A549 treated with GW870086 at 1 μM for 4 hours (cell line): Measurements from ENCODE around the gene MEAK7. TPM values are rescaled to one million over a fixed set of nuclear protein-coding genes. Genes with fewer than 3 reads are reported as not detected.

Experiments used
- total RNA-seq: library from RNA; stranded (reverse); fragments of 200-300 nt; extraction: Qiagen RNA extraction; gene quantifications from 5 replicates; pipeline ENCODE4 v1.2.3, GENCODE V29; 2022; ENCODE audit warnings: low read depth

Gene MEAK7
- total RNA-seq, result 45.6 to 61.1 TPM (median 56.8 TPM) in 5 replicates

GRCh38 chr16:84504420-84505248, at the start of gene MEAK7:
Gene MEAK7, minus strand, starts transcription at chr16:84504659. Its CDS starts 6,573 bp downstream, at chr16:84498086.

Other genes with a start within 250 kb of the MEAK7 start
- 0.22 TPM in 1 of 5 replicates, not detected in the others for gene WFDC1, start 209.8 kb downstream of the MEAK7 start, total RNA-seq
- gene ATP2C2, start 136.1 kb downstream of the MEAK7 start, total RNA-seq, result 0.09 to 0.27 TPM (median 0.22 TPM) in 5 replicates
- gene COTL1, start 113.4 kb upstream of the MEAK7 start, total RNA-seq, result 416 to 572 TPM (median 524 TPM) in 5 replicates
- 17.9 to 25.6 TPM (median 23.5 TPM) in 5 replicates for gene KLHL36, start 143.9 kb upstream of the MEAK7 start, total RNA-seq
- gene USP10, start 195.3 kb upstream of the MEAK7 start, total RNA-seq, result 73.7 to 81.5 TPM (median 77.1 TPM) in 5 replicates